HG03439 (cell line): ENCODE results near the gene PTH1R.

Experiments used
- ATAC-seq: cut with Tn5 transposase; IDR thresholded peaks from one replicate; pipeline ENCODE4 v1.9.1; 2021; ENCODE audit warnings: mild to moderate bottlenecking, moderate library complexity; ENCODE audit not compliant: unreplicated experiment

PTH1R gene

GRCh38 chr3:46926871-46927717 lies 49.6 kb downstream of the PTH1R start:
- peak; percentile 45 for ATAC-seq

GRCh38 chr3:46927718-46928073 lies 50.2 kb downstream of the PTH1R start:
- ATAC-seq, result no peak

- no peak for ATAC-seq
These were observed 50.8 kb downstream of the PTH1R start for GRCh38 chr3:46928282-46928681.

GRCh38 chr3:46929324-46929723 lies 51.8 kb downstream of the PTH1R start:
- no peak for ATAC-seq

GRCh38 chr3:46930166-46930944 lies 52.8 kb downstream of the PTH1R start:
- no peak for ATAC-seq

GRCh38 chr3:46930945-46931403 lies 53.5 kb downstream of the PTH1R start:
- no peak for ATAC-seq

- ATAC-seq, result no peak
These were observed 54.3 kb downstream of the PTH1R start for GRCh38 chr3:46931631-46932331.

- no peak for ATAC-seq
These were observed 55.1 kb downstream of the PTH1R start for GRCh38 chr3:46932455-46933225.

GRCh38 chr3:46933261-46933660 lies 55.7 kb downstream of the PTH1R start:
- ATAC-seq, result no peak

- no peak for ATAC-seq
These were observed 56.6 kb downstream of the PTH1R start for GRCh38 chr3:46934072-46934471.

- no peak for ATAC-seq
These were observed 57.1 kb downstream of the PTH1R start for GRCh38 chr3:46934498-46935167.

- ATAC-seq, result no peak
These were observed 57.8 kb downstream of the PTH1R start for GRCh38 chr3:46935168-46935858.

GRCh38 chr3:46935989-46936558 lies 58.6 kb downstream of the PTH1R start:
- no peak for ATAC-seq

- ATAC-seq, result no peak
These were observed 59.3 kb downstream of the PTH1R start for GRCh38 chr3:46936733-46937250.

- no peak for ATAC-seq
These were observed 60.6 kb downstream of the PTH1R start for GRCh38 chr3:46938118-46938517.

- ATAC-seq, result no peak
These were observed 62.3 kb downstream of the PTH1R start for GRCh38 chr3:46939578-46940445.

- no peak for ATAC-seq
These were observed 64.6 kb downstream of the PTH1R start for GRCh38 chr3:46942076-46942475.
